Measurements from ENCODE around the gene MSL3B.

MSL3B gene

DNA sequence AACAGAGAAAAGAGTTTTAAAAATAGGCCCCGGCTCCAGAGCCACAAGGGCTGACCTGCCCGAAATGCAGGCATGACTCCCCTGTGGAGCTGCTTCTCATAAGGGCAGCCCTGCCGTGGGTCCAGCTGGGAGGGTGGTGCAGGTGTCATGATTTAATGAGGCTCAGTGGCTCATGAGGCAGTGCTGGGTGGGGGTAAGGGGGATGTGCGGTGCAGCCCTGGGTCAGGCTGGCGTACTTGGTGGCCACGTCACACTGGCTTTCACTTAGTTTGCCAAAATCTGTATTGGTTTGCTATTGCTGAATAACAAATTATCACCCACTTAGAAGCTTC, 47.4 kb downstream of the MSL3B start:
- Histone ChIP-seq H3K9me3 (ENCODE audit: control insufficient read depth, insufficient read depth, low read length) (no peaks in the 10 kb centered on the region), H3K4me1 (ENCODE audit: insufficient read depth, low read length) (no peaks in the 10 kb centered on the region), H3K36me3 (ENCODE audit: insufficient read depth, low read length) (no peaks in the 10 kb centered on the region), H3K9ac (ENCODE audit: low read depth, low read length) (no peak overlapping the region)

DNA sequence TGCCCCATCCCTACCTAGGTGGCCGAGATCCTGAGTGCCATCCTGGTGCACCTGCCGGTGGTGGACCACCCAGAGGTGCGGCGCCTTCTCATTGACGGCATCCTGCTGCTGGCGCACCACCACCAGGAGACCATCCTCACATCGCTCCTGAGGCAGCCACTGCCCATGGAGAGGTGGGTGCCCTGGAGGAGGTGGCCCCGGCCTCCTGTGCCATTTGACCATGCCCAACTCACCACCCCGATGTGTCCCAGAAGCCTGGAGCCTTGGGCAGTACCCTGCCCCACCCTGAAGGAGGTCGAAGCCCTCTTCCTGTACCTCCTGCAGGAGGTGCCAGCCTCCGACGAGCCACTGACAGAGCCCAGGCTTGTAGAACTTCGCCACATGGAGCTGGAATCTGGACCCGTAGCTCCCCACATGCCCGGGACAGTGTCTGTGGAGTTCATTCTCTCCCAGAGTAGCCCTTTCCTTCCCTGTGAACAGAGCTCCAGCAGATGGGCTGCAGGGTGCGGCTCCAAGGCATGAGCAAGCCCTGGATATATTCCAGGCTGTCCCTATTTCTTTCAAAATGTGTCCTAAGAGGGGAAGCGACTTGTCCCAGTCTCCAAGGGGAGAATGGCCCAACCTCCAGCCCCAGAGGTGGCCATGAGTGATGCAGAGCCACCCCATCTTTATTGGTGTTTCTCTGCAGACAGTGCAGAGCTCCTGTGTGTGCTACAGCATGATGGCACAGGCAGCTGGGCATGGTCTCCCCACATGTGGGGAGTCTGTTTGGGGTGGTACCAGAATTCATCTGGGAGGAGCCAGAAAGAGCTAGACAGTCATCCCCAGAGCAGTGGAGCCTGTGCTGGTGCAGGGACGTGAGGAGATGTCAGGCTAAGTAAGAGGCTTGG, 48.1 kb downstream of the MSL3B start:
- no peak overlapping the region for H3K9ac ChIP-seq (ENCODE audit: low read depth, low read length)
- H3K36me3 ChIP-seq (ENCODE audit: insufficient read depth, low read length), result no peaks in the 10 kb centered on the region
- no peaks in the 10 kb centered on the region for H3K4me1 ChIP-seq (ENCODE audit: insufficient read depth, low read length)
- H3K9me3 ChIP-seq (ENCODE audit: control insufficient read depth, insufficient read depth, low read length), result no peaks in the 10 kb centered on the region

DNA sequence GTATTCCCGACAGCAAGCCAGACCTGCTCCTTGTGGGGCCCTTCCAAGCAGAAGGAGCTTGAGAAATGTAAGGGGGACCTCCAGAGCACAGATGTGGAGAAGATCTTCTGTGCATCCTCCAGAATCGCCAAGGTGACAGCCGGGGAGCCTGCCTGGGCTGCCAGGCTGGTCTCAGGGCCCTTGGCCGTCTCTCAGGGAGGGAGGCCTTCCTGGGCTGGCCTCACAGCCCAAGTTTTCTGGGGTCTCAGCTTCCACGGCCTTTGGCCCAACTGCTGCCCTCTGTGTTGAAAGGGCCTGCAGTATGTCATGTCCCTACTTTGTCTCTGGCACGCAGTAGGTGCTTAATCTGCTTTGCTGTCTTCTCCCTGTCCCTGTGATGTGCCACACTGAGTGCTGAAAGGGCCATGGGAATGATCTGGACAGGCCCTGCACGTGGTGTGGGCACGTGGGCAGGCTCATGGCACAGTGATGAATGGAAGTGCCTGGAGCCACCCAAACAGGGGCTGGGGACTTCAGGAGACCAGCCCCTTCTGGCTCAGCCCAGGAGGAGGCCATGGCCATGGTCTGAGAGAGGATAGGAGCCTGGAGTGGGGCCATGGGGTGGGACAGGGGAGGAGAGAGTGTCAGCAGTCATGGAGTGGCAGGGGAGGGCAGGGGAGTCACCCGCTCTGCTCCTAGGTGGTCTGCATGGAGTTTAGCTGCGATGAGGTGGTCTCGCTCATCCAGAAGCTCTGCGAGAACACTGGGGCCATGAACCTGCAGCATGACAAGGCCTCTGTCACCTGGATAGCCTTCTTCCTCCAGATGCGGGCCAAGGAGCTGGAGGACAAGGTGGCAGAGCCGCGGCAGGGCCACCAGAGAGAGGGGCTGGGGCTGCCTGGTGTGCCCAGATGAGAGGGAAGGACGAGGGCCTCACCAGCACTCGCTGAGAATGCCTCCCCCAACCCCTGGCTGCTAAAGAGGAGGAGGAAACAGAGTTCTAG, 49.3 kb downstream of the MSL3B start:
- Histone ChIP-seq H3K4me1 (ENCODE audit: insufficient read depth, low read length) (no peaks in the 10 kb centered on the region), H3K36me3 (ENCODE audit: insufficient read depth, low read length) (no peaks in the 10 kb centered on the region), H3K9me3 (ENCODE audit: control insufficient read depth, insufficient read depth, low read length) (no peaks in the 10 kb centered on the region), H3K9ac (ENCODE audit: low read depth, low read length) (no peak overlapping the region)

GRCh38 chr2:233817995-233818638, 50.1 kb downstream of the MSL3B start:
- no peak overlapping the region for H3K9ac ChIP-seq (ENCODE audit: low read depth, low read length)
- no peaks in the 10 kb centered on the region for H3K4me1 ChIP-seq (ENCODE audit: insufficient read depth, low read length)
- no peaks in the 10 kb centered on the region for H3K36me3 ChIP-seq (ENCODE audit: insufficient read depth, low read length)
- H3K9me3 ChIP-seq (ENCODE audit: control insufficient read depth, insufficient read depth, low read length), result no peaks in the 10 kb centered on the region

DNA sequence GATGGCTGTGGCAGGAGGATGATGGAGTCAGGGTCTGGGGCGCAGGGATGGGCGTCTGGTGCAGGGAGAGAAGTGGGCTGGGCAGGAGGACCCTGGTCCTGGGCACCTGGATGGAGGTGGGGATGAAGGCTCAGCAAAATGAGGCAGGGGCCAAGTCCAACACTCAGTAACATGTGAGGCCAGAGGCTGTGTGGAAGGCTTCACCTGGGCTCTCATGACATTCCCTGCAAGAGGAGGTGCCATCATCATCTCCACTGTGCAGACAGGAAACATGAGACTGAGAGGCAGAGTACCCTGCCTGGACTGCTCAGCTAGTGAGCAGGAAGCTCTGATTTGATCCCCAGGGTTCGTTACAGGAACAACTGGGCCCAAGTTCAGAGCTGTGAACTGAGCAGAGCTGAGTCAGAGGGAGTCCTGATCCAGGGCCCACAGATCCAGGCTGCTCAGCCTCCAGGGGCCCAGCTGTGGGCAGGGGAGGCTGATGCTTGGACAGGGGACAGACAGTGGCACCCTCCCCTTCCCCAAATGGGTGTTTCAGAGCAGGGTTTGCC, 50.8 kb downstream of the MSL3B start:
- H3K9ac ChIP-seq (ENCODE audit: low read depth, low read length), result no peak overlapping the region
- H3K4me1 ChIP-seq (ENCODE audit: insufficient read depth, low read length), result no peaks in the 10 kb centered on the region
- H3K36me3 ChIP-seq (ENCODE audit: insufficient read depth, low read length), result no peaks in the 10 kb centered on the region
- no peaks in the 10 kb centered on the region for H3K9me3 ChIP-seq (ENCODE audit: control insufficient read depth, insufficient read depth, low read length)

- no peaks in the 10 kb centered on the region for H3K36me3 ChIP-seq (ENCODE audit: insufficient read depth, low read length)
- no peak overlapping the region for H3K9ac ChIP-seq (ENCODE audit: low read depth, low read length)
- H3K4me1 ChIP-seq (ENCODE audit: insufficient read depth, low read length), result no peaks in the 10 kb centered on the region
- H3K9me3 ChIP-seq (ENCODE audit: control insufficient read depth, insufficient read depth, low read length), result no peaks in the 10 kb centered on the region
Measured at GRCh38 chr2:233816771-233817170, 51.4 kb downstream of the MSL3B start.

DNA sequence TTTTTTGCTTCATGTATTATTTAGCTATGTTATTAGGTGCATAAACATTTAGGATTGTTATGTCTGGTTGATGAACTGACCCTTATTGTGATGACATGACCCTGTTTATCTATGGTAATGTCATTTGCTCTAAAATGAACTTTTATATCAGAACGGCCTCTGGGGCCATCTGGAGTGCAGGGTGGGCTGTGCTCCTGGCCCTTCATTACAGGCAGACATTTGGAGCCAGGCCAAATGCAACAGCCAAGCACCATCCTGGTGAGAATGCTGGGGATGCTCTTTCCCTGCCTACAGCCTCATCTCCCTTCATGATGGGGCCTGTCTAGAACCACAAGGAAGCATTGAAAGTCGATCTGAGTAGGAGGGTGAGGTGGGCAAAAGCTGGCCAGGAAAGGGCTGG, 51.9 kb downstream of the MSL3B start:
- H3K4me1 ChIP-seq (ENCODE audit: insufficient read depth, low read length), result no peaks in the 10 kb centered on the region
- H3K9ac ChIP-seq (ENCODE audit: low read depth, low read length), result no peak overlapping the region
- H3K9me3 ChIP-seq (ENCODE audit: control insufficient read depth, insufficient read depth, low read length), result no peaks in the 10 kb centered on the region
- H3K36me3 ChIP-seq (ENCODE audit: insufficient read depth, low read length), result no peaks in the 10 kb centered on the region

DNA sequence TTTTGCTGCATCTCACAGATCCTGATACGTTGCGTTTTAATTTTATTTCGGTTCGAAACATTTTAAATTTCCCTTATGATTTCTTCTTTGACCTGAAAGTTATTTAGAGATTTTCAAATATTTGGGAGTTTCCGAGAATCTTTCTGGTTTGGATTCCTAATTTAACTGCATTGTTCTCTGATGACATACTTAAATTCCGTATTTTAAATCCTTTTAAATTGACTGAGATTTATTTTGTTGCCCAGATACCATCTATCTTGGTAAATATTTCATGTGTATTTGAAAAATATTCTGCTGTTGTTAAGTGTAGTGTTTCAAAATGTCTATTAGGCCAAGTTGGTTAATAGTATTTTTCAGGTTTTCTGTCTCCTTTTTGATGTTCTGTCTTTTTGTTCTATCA, 52.3 kb downstream of the MSL3B start:
- Histone ChIP-seq H3K36me3 (ENCODE audit: insufficient read depth, low read length) (no peaks in the 10 kb centered on the region), H3K4me1 (ENCODE audit: insufficient read depth, low read length) (no peaks in the 10 kb centered on the region), H3K9me3 (ENCODE audit: control insufficient read depth, insufficient read depth, low read length) (no peaks in the 10 kb centered on the region), H3K9ac (ENCODE audit: low read depth, low read length) (no peak overlapping the region)
